Nephron (organoid): Measurements from ENCODE around the gene DCLK3.
A peak's percentile ranks its signal among the peaks of the same experiment; 100 is the strongest.

Experiments
- H3K27ac Mint-ChIP-seq, 3 experiments: 2 replicates each; pipeline ENCODE4 v1.8.0; 2020; ENCODE audit warnings: mixed read lengths in 3 of 3, mild to moderate bottlenecking in 2 of 3, moderate library complexity in 1 of 3
- H3K27me3 Mint-ChIP-seq: 2 replicates; pipeline ENCODE4 v1.8.0; 2021; ENCODE audit warnings: low read depth, mild to moderate bottlenecking, moderate library complexity, mixed read lengths
- H3K36me3 Mint-ChIP-seq: 2 replicates; pipeline ENCODE4 v1.8.0; 2020; ENCODE audit warnings: low read depth, mixed read lengths
- H3K4me1 Mint-ChIP-seq: 2 replicates; pipeline ENCODE4 v1.8.0; 2020; ENCODE audit warnings: mixed read lengths
- H3K4me3 Mint-ChIP-seq, 3 experiments: 2 replicates each; pipeline ENCODE4 v1.8.0; 2020; ENCODE audit warnings: mild to moderate bottlenecking in 3 of 3, mixed read lengths in 3 of 3, moderate library complexity in 2 of 3
- H3K9me3 Mint-ChIP-seq: 2 replicates; pipeline ENCODE4 v1.8.0; 2020; ENCODE audit warnings: mixed read lengths
- CTCF ChIP-seq, 3 experiments: fragments of 200-600 bp; sonication (generic); IDR thresholded peaks; one replicate each; pipeline ENCODE4 v1.5.0; 2021; ENCODE audit warnings: antibody characterized with exemption in 3 of 3; ENCODE audit not compliant: unreplicated experiment in 3 of 3

Gene DCLK3

DNA sequence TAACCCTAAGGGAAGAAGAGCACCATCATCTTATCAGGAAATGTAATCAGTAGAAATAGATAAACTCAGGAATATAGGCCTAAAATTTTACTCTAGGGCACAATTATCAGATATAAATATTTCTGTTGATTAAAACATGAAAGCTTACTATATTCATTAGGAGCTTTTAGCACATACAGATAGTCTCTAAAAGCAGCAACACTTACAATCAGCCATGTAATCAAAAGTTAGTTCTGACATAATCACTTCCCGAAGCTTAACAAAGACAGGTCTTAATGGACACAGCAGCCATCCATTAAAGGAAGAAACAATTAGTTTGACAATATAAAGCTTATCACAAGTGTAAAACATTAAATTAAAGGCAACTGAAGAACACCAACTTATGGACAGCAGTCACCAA, 30.6 kb downstream of the DCLK3 start:
- no peak for TF ChIP-seq CTCF (IDR thresholded peaks at IDR 0.05; ENCODE audit: unreplicated experiment in 3 of 3)

GRCh38 chr3:36733162-36733696, 31.1 kb downstream of the DCLK3 start:
- TF ChIP-seq CTCF (IDR thresholded peaks at IDR 0.05; ENCODE audit: unreplicated experiment in 3 of 3), result no peak
- no peaks in the 10 kb centered on the region for H3K9me3 Mint-ChIP-seq
- H3K27me3 Mint-ChIP-seq, result peaks cover 13% of the 10 kb centered on the region
- H3K4me1 Mint-ChIP-seq, result no peaks in the 10 kb centered on the region
- H3K27ac Mint-ChIP-seq, result no peak overlapping the region
- H3K4me3 Mint-ChIP-seq, result no peak overlapping the region
- no peaks in the 10 kb centered on the region for H3K36me3 Mint-ChIP-seq

More for the DNA sequence above, 30.6 kb downstream of the DCLK3 start:
- no peak overlapping the region for H3K4me3 Mint-ChIP-seq
- H3K4me1 Mint-ChIP-seq, result no peaks in the 10 kb centered on the region
- H3K27ac Mint-ChIP-seq, result no peak overlapping the region
- H3K27me3 Mint-ChIP-seq, result peaks cover 9% of the 10 kb centered on the region
- no peaks in the 10 kb centered on the region for H3K36me3 Mint-ChIP-seq
- H3K9me3 Mint-ChIP-seq, result no peaks in the 10 kb centered on the region

- H3K4me1 Mint-ChIP-seq, result no peaks in the 10 kb centered on the region
- no peaks in the 10 kb centered on the region for H3K9me3 Mint-ChIP-seq
- peaks cover 10% of the 10 kb centered on the region for H3K27me3 Mint-ChIP-seq
- no peak overlapping the region for H3K4me3 Mint-ChIP-seq
- no peaks in the 10 kb centered on the region for H3K36me3 Mint-ChIP-seq
- no peak overlapping the region for H3K27ac Mint-ChIP-seq
- no peak for TF ChIP-seq CTCF (IDR thresholded peaks at IDR 0.05; ENCODE audit: unreplicated experiment in 3 of 3)
Observed at GRCh38 chr3:36730966-36731365, 33.4 kb downstream of the DCLK3 start.

DNA sequence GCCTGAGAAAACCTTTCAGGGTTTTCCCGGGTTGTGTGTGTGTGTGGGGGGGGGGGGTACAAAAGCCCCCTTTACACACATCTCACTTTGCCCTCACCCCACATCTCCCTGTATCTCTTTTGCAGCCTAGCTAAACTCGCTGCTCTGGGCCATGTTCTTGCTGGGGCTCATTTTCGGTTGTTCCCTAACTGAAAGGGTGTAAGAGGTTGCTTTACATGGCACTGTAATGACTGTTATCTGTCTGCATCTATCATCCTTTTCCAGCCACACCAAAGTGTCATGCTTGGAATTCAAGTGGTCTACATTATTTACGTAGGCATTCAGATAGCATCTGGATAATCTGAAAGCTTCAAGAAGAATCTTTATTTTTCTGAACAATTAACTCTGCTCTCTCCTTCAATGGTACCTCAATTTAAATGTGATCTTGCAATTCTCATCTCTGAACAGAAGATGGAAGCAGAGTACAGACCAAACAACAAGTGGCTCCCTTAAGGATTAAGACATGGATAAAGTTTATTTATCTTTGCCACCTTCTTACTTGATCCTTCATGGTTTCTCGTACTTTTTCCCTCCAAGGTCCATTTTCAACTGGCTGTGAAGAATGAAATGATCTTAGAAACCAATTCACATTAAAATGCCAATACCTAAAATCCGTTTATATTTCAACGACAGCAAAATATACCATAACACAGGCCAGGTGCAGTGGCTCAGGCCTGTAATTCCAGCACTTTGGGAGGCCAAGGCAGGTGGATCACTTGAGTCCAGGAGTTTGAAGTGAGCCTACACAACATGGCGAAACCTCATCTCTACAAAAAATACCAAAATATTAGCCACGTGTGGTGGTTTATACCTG, 34.9 kb downstream of the DCLK3 start:
- Mint-ChIP-seq H3K27ac (no peak overlapping the region), H3K27me3 (peaks cover 10% of the 10 kb centered on the region), H3K4me3 (no peak overlapping the region), H3K36me3 (no peaks in the 10 kb centered on the region), H3K9me3 (peaks cover 6% of the 10 kb centered on the region), H3K4me1 (no peaks in the 10 kb centered on the region)
- TF ChIP-seq CTCF (IDR thresholded peaks at IDR 0.05; ENCODE audit: unreplicated experiment in 3 of 3), result peak; percentile 78 to 87 (median 80)

- no peak for TF ChIP-seq CTCF (IDR thresholded peaks at IDR 0.05; ENCODE audit: unreplicated experiment in 3 of 3)
- no peak overlapping the region for H3K4me3 Mint-ChIP-seq
- H3K27ac Mint-ChIP-seq, result no peak overlapping the region
- H3K27me3 Mint-ChIP-seq, result peaks cover 8% of the 10 kb centered on the region
- no peaks in the 10 kb centered on the region for H3K4me1 Mint-ChIP-seq
- no peaks in the 10 kb centered on the region for H3K9me3 Mint-ChIP-seq
- no peaks in the 10 kb centered on the region for H3K36me3 Mint-ChIP-seq
Observed at GRCh38 chr3:36714343-36715086, 49.8 kb downstream of the DCLK3 start.
